ENCODE measurements around the gene COG5.

- TF ChIP-seq CTCF (IDR thresholded peaks at IDR 0.05; ENCODE audit: low read length), result no peak
- no peak for TF ChIP-seq EZH2 (IDR thresholded peaks at IDR 0.05; ENCODE audit: borderline replicate concordance, low read length)
These were observed 392.2 kb downstream of the COG5 start for GRCh38 chr7:107171496-107171895.
